Sciatic nerve (tissue), 2 donors: ENCODE results near the gene TMEM109. TPM values are rescaled to one million over a fixed set of nuclear protein-coding genes. Genes with fewer than 3 reads are reported as not detected.

Experiments used
- ATAC-seq: fragments of 200-7000 bp; cut with Tn5 transposase; one replicate; pipeline ENCODE4 v1.9.1; 2020; ENCODE audit warnings: mild to moderate bottlenecking, moderate library complexity
- DNase-seq: peaks from one replicate; pipeline ENCODE4 v3.0.0-alpha.2; 2020; ENCODE audit warnings: low spot score
- intact Hi-C: fragments of 100-400 bp; cut with DNase I; formaldehyde crosslinking; loops from one replicate; pipeline ENCODE4 v1.14.2; 2022
- total RNA-seq: library from RNA; stranded (reverse); fragmentation: NEBNext Ultra II Directional; extraction: Animal tissue kit (Norgen Biotek cat#: 25700); gene quantifications from one replicate; pipeline ENCODE4 v1.2.1, GENCODE V29; 2021
- donor health status: DM: no; HTN: no; CAD: no.
- donor health status: DM: no; HTN: no; CAD: no.

TMEM109 gene
- total RNA-seq, 1 donor from 2014 or later = 128 TPM

- intact Hi-C loops = no loop called here
- no peak for DNase-seq
- ATAC-seq = no peak
Measured at GRCh38 chr11:60875366-60876167, 38.4 kb upstream of the TMEM109 start.

GRCh38 chr11:60876168-60876485 is 37.8 kb upstream of the TMEM109 start:
- DNase-seq (no peak), ATAC-seq (no peak)
- intact Hi-C loops = no loop called here

GRCh38 chr11:60878245-60879101 is 35.5 kb upstream of the TMEM109 start:
- no peak for DNase-seq

GRCh38 chr11:60879104-60879503 is 34.9 kb upstream of the TMEM109 start:
- ATAC-seq (no peak), DNase-seq (no peak)
- intact Hi-C loops = no loop called here

More at GRCh38 chr11:60878245-60879101, 35.5 kb upstream of the TMEM109 start:
- intact Hi-C loops = no loop called here
- ATAC-seq = peak; percentile 94

- intact Hi-C loops = no loop called here
- no peak for ATAC-seq
- no peak for DNase-seq
Measured at GRCh38 chr11:60879971-60880588, 33.9 kb upstream of the TMEM109 start.

GRCh38 chr11:60880643-60881282 is 33.2 kb upstream of the TMEM109 start:
- ATAC-seq (no peak), DNase-seq (no peak)
- intact Hi-C loops = no loop called here

GRCh38 chr11:60887556-60887955 is 26.4 kb upstream of the TMEM109 start:
- ATAC-seq (peak; percentile 71), DNase-seq (no peak)
- intact Hi-C loops = no loop called here

GRCh38 chr11:60889869-60890311 is 24.1 kb upstream of the TMEM109 start:
- intact Hi-C loops = no loop called here
- ATAC-seq (no peak), DNase-seq (no peak)

GRCh38 chr11:60890696-60891095 is 23.3 kb upstream of the TMEM109 start:
- DNase-seq (no peak), ATAC-seq (no peak)
- intact Hi-C loops = no loop called here

GRCh38 chr11:60891103-60891741 is 22.7 kb upstream of the TMEM109 start:
- DNase-seq (no peak), ATAC-seq (no peak)
- intact Hi-C loops = no loop called here

GRCh38 chr11:60895687-60896086 is 18.3 kb upstream of the TMEM109 start:
- ATAC-seq (no peak), DNase-seq (no peak)
- intact Hi-C loops = loop anchor here (5.0 kb wide), 1 partner anchor 63 kb away; no protein-coding TSS in a partner anchor

GRCh38 chr11:60897496-60897895 is 16.5 kb upstream of the TMEM109 start:
- intact Hi-C loops = loop anchor here (5.0 kb wide), 1 partner anchor 65 kb away; no protein-coding TSS in a partner anchor
- DNase-seq (no peak), ATAC-seq (no peak)

- ATAC-seq = peak; percentile 72
- DNase-seq = no peak
- intact Hi-C loops = loop anchor here (5.0 kb wide), 1 partner anchor 67 kb away; no protein-coding TSS in a partner anchor
Measured at GRCh38 chr11:60899046-60899936, 14.7 kb upstream of the TMEM109 start.

GRCh38 chr11:60899977-60900376 is 14.0 kb upstream of the TMEM109 start:
- no peak for DNase-seq

GRCh38 chr11:60900673-60901404 is 13.1 kb upstream of the TMEM109 start:
- ATAC-seq (no peak), DNase-seq (no peak)
- intact Hi-C loops = no loop called here

More at GRCh38 chr11:60899977-60900376, 14.0 kb upstream of the TMEM109 start:
- intact Hi-C loops = loop anchor here (5.0 kb wide), 1 partner anchor 68 kb away; no protein-coding TSS in a partner anchor
- ATAC-seq = no peak

GRCh38 chr11:60902625-60903024 is 11.3 kb upstream of the TMEM109 start:
- intact Hi-C loops = no loop called here
- no peak for DNase-seq
- ATAC-seq = no peak

- ATAC-seq (no peak), DNase-seq (no peak)
- intact Hi-C loops = no loop called here
Measured at GRCh38 chr11:60905047-60905446, 8.9 kb upstream of the TMEM109 start.
